ENCODE data around the gene WDR1. TPM values are rescaled to one million over a fixed set of nuclear protein-coding genes. Genes with fewer than 3 reads are reported as not detected.

Gene WDR1
- total RNA-seq, 1 experiment from 2014 or later = 258 TPM

GRCh38 chr4:10077076-10077475 is 39.5 kb downstream of the WDR1 start:
- ChIA-PET POLR2A (ENCODE audit: unreplicated experiment) (no interaction called here), CTCF (no interaction called here)
- peaks cover 2% of the 10 kb centered on the region; the same call in 1 of the 2 replicates for H3F3A ChIP-seq (ENCODE audit: insufficient read depth, low read depth)
- H3K4me1 ChIP-seq (replicated peaks; ENCODE audit: insufficient read depth) = no peaks in the 10 kb centered on the region
- H3K4me3 ChIP-seq = no peak overlapping the region
- no peaks in the 10 kb centered on the region for H3K79me2 ChIP-seq (ENCODE audit: low read depth)
- BruUV-seq (replicated peaks) = no TSS peak
- no peak overlapping the region for H3K27ac ChIP-seq
- H4K20me1 ChIP-seq (ENCODE audit: insufficient read depth) = no peaks in the 10 kb centered on the region
- TF ChIP-seq EZH2 (IDR thresholded peaks at IDR 0.05; ENCODE audit: low read depth) (no peak), CTCF (conservative IDR thresholded peaks at IDR 0.05) (no peak)
- H3K36me3 ChIP-seq (ENCODE audit: low read depth) = peaks cover 11% of the 10 kb centered on the region; the same call in 1 of the 2 replicates
- no peaks in the 10 kb centered on the region for H3K9me3 ChIP-seq (ENCODE audit: insufficient read depth, low read depth)
- no peaks in the 10 kb centered on the region for H3K27me3 ChIP-seq (ENCODE audit: insufficient read depth, low read depth)
- DNase-seq = no peak
- no peak overlapping the region for H3K4me2 ChIP-seq
- no peak overlapping the region for H2AFZ ChIP-seq
- intact Hi-C loops (cut with micrococcal nuclease; ENCODE audit: unreplicated experiment) = no loop called here
- no peaks in the 10 kb centered on the region for H3K9me2 ChIP-seq (ENCODE audit: insufficient read depth)

GRCh38 chr4:10075953-10076391 is 40.6 kb downstream of the WDR1 start:
- Histone ChIP-seq H3K4me2 (no peak overlapping the region), H3K9me2 (ENCODE audit: insufficient read depth) (no peaks in the 10 kb centered on the region), H3K27ac (no peak overlapping the region), H2AFZ (no peak overlapping the region), H3K9me3 (ENCODE audit: insufficient read depth, low read depth) (no peaks in the 10 kb centered on the region), H3K36me3 (ENCODE audit: low read depth) (peaks cover 11% of the 10 kb centered on the region; the same call in 1 of the 2 replicates), H4K20me1 (ENCODE audit: insufficient read depth) (no peaks in the 10 kb centered on the region), H3K27me3 (ENCODE audit: insufficient read depth, low read depth) (no peaks in the 10 kb centered on the region), H3F3A (ENCODE audit: insufficient read depth, low read depth) (peaks cover 6% of the 10 kb centered on the region; the same call in 1 of the 2 replicates), H3K4me3 (no peak overlapping the region), H3K79me2 (ENCODE audit: low read depth) (no peaks in the 10 kb centered on the region), H3K4me1 (replicated peaks; ENCODE audit: insufficient read depth) (no peaks in the 10 kb centered on the region)
- DNase-seq = no peak
- intact Hi-C loops (cut with micrococcal nuclease; ENCODE audit: unreplicated experiment) = no loop called here
- POLR2A ChIA-PET (ENCODE audit: unreplicated experiment) = no interaction called here
- CTCF ChIA-PET = no interaction called here
- BruUV-seq (replicated peaks) = no TSS peak
- TF ChIP-seq EZH2 (IDR thresholded peaks at IDR 0.05; ENCODE audit: low read depth) (no peak), CTCF (conservative IDR thresholded peaks at IDR 0.05) (no peak)

GRCh38 chr4:10075158-10075863 is 41.3 kb downstream of the WDR1 start:
- Histone ChIP-seq H3F3A (ENCODE audit: insufficient read depth, low read depth) (peaks cover 7% of the 10 kb centered on the region; the same call in 1 of the 2 replicates), H3K9me3 (ENCODE audit: insufficient read depth, low read depth) (no peaks in the 10 kb centered on the region), H3K27me3 (ENCODE audit: insufficient read depth, low read depth) (no peaks in the 10 kb centered on the region), H3K4me3 (no peak overlapping the region), H3K4me1 (replicated peaks; ENCODE audit: insufficient read depth) (no peaks in the 10 kb centered on the region), H3K27ac (no peak overlapping the region), H3K9me2 (ENCODE audit: insufficient read depth) (no peaks in the 10 kb centered on the region), H3K79me2 (ENCODE audit: low read depth) (no peaks in the 10 kb centered on the region), H3K4me2 (no peak overlapping the region), H4K20me1 (ENCODE audit: insufficient read depth) (no peaks in the 10 kb centered on the region), H3K36me3 (ENCODE audit: low read depth) (peaks cover 11% of the 10 kb centered on the region; the same call in 1 of the 2 replicates), H2AFZ (no peak overlapping the region)
- no TSS peak for BruUV-seq (replicated peaks)
- no peak for TF ChIP-seq CTCF (conservative IDR thresholded peaks at IDR 0.05)
- TF ChIP-seq EZH2 (IDR thresholded peaks at IDR 0.05; ENCODE audit: low read depth) = no peak
- ChIA-PET POLR2A (ENCODE audit: unreplicated experiment) (no interaction called here), CTCF (no interaction called here)
- no peak for DNase-seq
- intact Hi-C loops (cut with micrococcal nuclease; ENCODE audit: unreplicated experiment) = no loop called here

All from PC-9 (cell line).